IMR-90 (cell line): ENCODE measurements around the gene IL16. TPM values are rescaled to one million over a fixed set of nuclear protein-coding genes. Genes with fewer than 3 reads are reported as not detected.

ENCODE experiments used
- ATAC-seq: fragments of 200-7000 bp; cut with Tn5 transposase; 2 replicates; pipeline ENCODE4 v1.9.1; 2020; ENCODE audit warnings: low read depth, mild to moderate bottlenecking, moderate library complexity
- BruUV-seq: library from RNA; stranded (reverse); fragments of 400-500 nt; replicated peaks from 2 replicates; lab custom pipeline; 2021; lab: Mats Ljungman, UMichigan
- CTCF ChIA-PET: fragments of 300-600 bp; formaldehyde crosslinking; extraction: SDS; loops from one replicate; lab custom pipeline; 2021; ENCODE audit warnings: antibody characterized with exemption; lab: Yijun Ruan, JAX
- POLR2A ChIA-PET: fragments of 300-600 bp; sonication (Branson Sonifier 250); formaldehyde crosslinking; loops from one replicate; lab custom pipeline; 2022; ENCODE audit warnings: antibody characterized with exemption; ENCODE audit not compliant: unreplicated experiment; lab: Charles Lee
- DNase-seq: peaks from one replicate; pipeline ENCODE4 v3.0.0; 2013
- H2AFZ ChIP-seq: replicated peaks from 2 replicates; pipeline ENCODE3; 2013; ENCODE audit warnings: low read length, mild to moderate bottlenecking; ENCODE audit not compliant: poor library complexity
- H2AK5ac ChIP-seq: 2 replicates; pipeline ENCODE4 v1.6.1; 2013; ENCODE audit warnings: low read depth, low read length, inconsistent platforms
- H2AK9ac ChIP-seq: replicated peaks from 2 replicates; pipeline ENCODE3; 2013; ENCODE audit warnings: mild to moderate bottlenecking, low read depth, low read length, moderate library complexity; ENCODE audit not compliant: poor library complexity
- H2BK120ac ChIP-seq: 2 replicates; pipeline ENCODE4 v1.6.1; 2013; ENCODE audit warnings: low read depth, low read length, inconsistent platforms
- H2BK15ac ChIP-seq: 3 replicates; pipeline ENCODE4 v1.6.1; 2013; ENCODE audit warnings: low read depth, low read length, inconsistent platforms
- H2BK20ac ChIP-seq: 2 replicates; pipeline ENCODE4 v1.6.1; 2013; ENCODE audit warnings: low read depth, mild to moderate bottlenecking, inconsistent platforms, low read length, moderate library complexity
- H2BK5ac ChIP-seq: 2 replicates; pipeline ENCODE4 v1.6.1; 2013; ENCODE audit warnings: mild to moderate bottlenecking, low read depth, low read length, inconsistent platforms; ENCODE audit not compliant: poor library complexity, severe bottlenecking
- H3K14ac ChIP-seq: replicated peaks from 2 replicates; pipeline ENCODE4 v1.6.1; 2013; ENCODE audit warnings: low read depth, low read length, inconsistent platforms
- H3K18ac ChIP-seq: 2 replicates; pipeline ENCODE4 v1.6.1; 2013; ENCODE audit warnings: low read depth, low read length, control low read depth
- H3K23ac ChIP-seq: 2 replicates; pipeline ENCODE4 v1.6.1; 2013; ENCODE audit warnings: low read depth, low read length, inconsistent platforms
- H3K27ac ChIP-seq: 2 replicates; pipeline ENCODE4 v1.5.1; 2013; ENCODE audit warnings: mild to moderate bottlenecking, control low read depth, low read length; ENCODE audit not compliant: insufficient read depth
- H3K27me3 ChIP-seq: 2 replicates; pipeline ENCODE4 v1.6.1; 2013; ENCODE audit warnings: low read length; ENCODE audit not compliant: control insufficient read depth, insufficient read depth
- H3K36me3 ChIP-seq: 2 replicates; pipeline ENCODE4 v1.6.1; 2013; ENCODE audit warnings: low read length, mixed read lengths; ENCODE audit not compliant: control insufficient read depth, insufficient read depth
- H3K4ac ChIP-seq: 2 replicates; pipeline ENCODE4 v1.6.1; 2013; ENCODE audit warnings: low read depth, low read length, inconsistent platforms
- H3K4me1 ChIP-seq: 2 replicates; pipeline ENCODE4 v1.6.1; 2013; ENCODE audit warnings: low read length, mixed read lengths; ENCODE audit not compliant: control insufficient read depth, insufficient read depth
- H3K4me2 ChIP-seq: 2 replicates; pipeline ENCODE4 v1.6.1; 2013; ENCODE audit warnings: low read depth, mild to moderate bottlenecking, control low read depth, low read length, moderate library complexity
- H3K4me3 ChIP-seq: 2 replicates; pipeline ENCODE4 v1.5.1; 2013; ENCODE audit warnings: low read depth, mild to moderate bottlenecking, control low read depth, low read length, moderate library complexity; ENCODE audit not compliant: insufficient read depth
- H3K56ac ChIP-seq: 2 replicates; pipeline ENCODE4 v1.6.1; 2013; ENCODE audit warnings: low read length, inconsistent platforms; ENCODE audit not compliant: insufficient read depth; ENCODE audit errors: extremely low read depth
- H3K79me1 ChIP-seq, 2 experiments: 2 replicates each; pipeline ENCODE4 v1.6.1; 2013; ENCODE audit warnings: low read length in 2 of 2, inconsistent platforms in 1 of 2, low read depth in 1 of 2
- H3K9ac ChIP-seq: 2 replicates; pipeline ENCODE4 v1.6.1; 2013; ENCODE audit warnings: low read depth, low read length, control low read depth
- H3K9me1 ChIP-seq: 2 replicates; pipeline ENCODE4 v1.6.1; 2013; ENCODE audit warnings: low read length, inconsistent platforms; ENCODE audit not compliant: insufficient read depth
- H3K9me3 ChIP-seq: 2 replicates; pipeline ENCODE4 v1.6.1; 2013; ENCODE audit warnings: low read length; ENCODE audit not compliant: control insufficient read depth, insufficient read depth
- H4K20me1 ChIP-seq: 2 replicates; pipeline ENCODE4 v1.6.1; 2013; ENCODE audit warnings: low read length, inconsistent platforms; ENCODE audit not compliant: insufficient read depth
- H4K5ac ChIP-seq: 2 replicates; pipeline ENCODE4 v1.6.1; 2013; ENCODE audit warnings: mild to moderate bottlenecking, low read depth, low read length, control low read depth
- H4K8ac ChIP-seq, 2 experiments: 2 replicates each; pipeline ENCODE4 v1.6.1; 2013; ENCODE audit warnings: low read depth in 2 of 2, low read length in 2 of 2, control low read depth in 1 of 2, inconsistent platforms in 1 of 2
- H4K91ac ChIP-seq: 2 replicates; pipeline ENCODE4 v1.6.1; 2013; ENCODE audit warnings: low read depth, low read length, inconsistent platforms; ENCODE audit not compliant: insufficient read depth
- CEBPB ChIP-seq: IDR thresholded peaks from 2 replicates; pipeline ENCODE4 v1.6.1; 2012; ENCODE audit warnings: low read depth, low read length, improper control_type of control experiment
- FOS ChIP-seq: fragments of 150-350 bp; IDR thresholded peaks from 2 replicates; pipeline ENCODE4 v1.6.1; 2016; ENCODE audit warnings: low read depth, low read length
- WGBS, 2 experiments: methylation state at CpG; one replicate each; pipeline versions ENCODE4 v1.1.5 to v1.1.7; 2013; ENCODE audit warnings: missing lambda C conversion rate in 2 of 2; ENCODE audit not compliant: insufficient read length in 1 of 2; ENCODE audit errors: extremely low coverage in 2 of 2; 5-methylcytosine and 5-hydroxymethylcytosine counted together
- dilution Hi-C: fragments of 300-500 bp; cut with HindIII; formaldehyde crosslinking; loops from one replicate; pipeline ENCODE4 v1.14.3; 2018; ENCODE audit warnings: low sequenced_read_pairs; ENCODE audit not compliant: unreplicated experiment
- in situ Hi-C: fragments of 300-500 bp; cut with MboI; formaldehyde crosslinking; loops from 3 replicates; pipeline ENCODE4 v1.14.3; 2019; ENCODE audit warnings: low sequenced_read_pairs, inconsistent platforms, mixed read lengths
- intact Hi-C: fragments of 100-400 bp; cut with micrococcal nuclease; formaldehyde crosslinking; loops from 2 replicates; pipeline ENCODE4 v1.10.0; 2022
- polyA plus RNA-seq, 3 experiments: library from polyadenylated mRNA; depleted of rRNA; stranded (reverse); fragments of >200 nt; gene quantifications; 2 replicates each; pipeline ENCODE4 v1.2.3, GENCODE V29; 2012; ENCODE audit warnings: low replicate concordance in 1 of 3
- total RNA-seq: library from RNA; depleted of rRNA; stranded (reverse); fragments of >200 nt; gene quantifications from 2 replicates; pipeline ENCODE4 v1.2.3, GENCODE V29; 2012

Gene IL16
- total and polyA plus RNA-seq, 2 of the 4 experiments (the other 2 are of a cell fraction): 0.18 to 0.27 TPM

DNA sequence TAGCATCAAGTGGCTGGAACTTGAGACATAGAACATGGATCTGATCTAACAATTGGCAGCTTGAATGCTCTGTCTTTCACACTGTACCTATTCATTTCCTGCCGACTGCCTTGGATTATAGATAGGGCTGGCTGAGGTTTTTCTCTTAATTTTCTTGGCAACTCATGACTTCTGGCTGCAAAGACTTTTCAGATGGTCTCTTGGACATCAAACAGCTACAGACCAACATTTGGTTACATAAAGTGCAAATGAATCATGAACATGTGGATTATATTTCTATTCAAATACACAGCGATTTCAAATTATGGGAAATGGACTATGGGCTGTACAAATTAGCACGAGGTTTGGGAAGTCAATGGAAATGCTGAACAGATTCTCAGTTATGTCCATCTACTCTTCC, 26.2 kb upstream of the IL16 start:
- no peak overlapping the region for H2AFZ ChIP-seq
- no peak for TF ChIP-seq FOS
- TF ChIP-seq CEBPB: no peak
- ATAC-seq (no peak), DNase-seq (no peak)
- no peak overlapping the region for H2BK5ac ChIP-seq
- no peaks in the 10 kb centered on the region for H3K27me3 ChIP-seq
- H3K4me3 ChIP-seq: no peak overlapping the region
- no peak overlapping the region for H2BK20ac ChIP-seq
- no peak overlapping the region for H2BK15ac ChIP-seq
- H3K18ac ChIP-seq: no peak overlapping the region
- no peaks in the 10 kb centered on the region for H3K9me3 ChIP-seq
- no peak overlapping the region for H3K56ac ChIP-seq
- no peak overlapping the region for H4K91ac ChIP-seq
- no peak overlapping the region for H4K8ac ChIP-seq
- H3K9me1 ChIP-seq: 0 out of 2 replicates have a peak, but pooled peaks cover 7% of the 10 kb centered on the region
- H3K4me2 ChIP-seq: no peak overlapping the region
- no peak overlapping the region for H3K27ac ChIP-seq
- H2BK120ac ChIP-seq: 0 out of 2 replicates have a peak overlapping the region, but pooled peaks have one; percentile 32
- H4K20me1 ChIP-seq: no peaks in the 10 kb centered on the region
- no peak overlapping the region for H2AK9ac ChIP-seq
- H3K14ac ChIP-seq: no peak overlapping the region
- ChIA-PET POLR2A (no interaction called here), CTCF (interaction anchor here (0.6 to 3.4 kb wide), 4 partner anchors 12 to 96 kb away, joined by 3 to 13 read pairs (median 4); no protein-coding TSS in a partner anchor)
- dilution Hi-C loops: no loop called here
- H3K23ac ChIP-seq: no peak overlapping the region
- BruUV-seq: no TSS peak
- no peak overlapping the region for H2AK5ac ChIP-seq
- no peaks in the 10 kb centered on the region for H3K79me1 ChIP-seq
- H3K4ac ChIP-seq: no peak overlapping the region
- H3K4me1 ChIP-seq: peaks cover 5% of the 10 kb centered on the region
- intact Hi-C loops: no loop called here
- in situ Hi-C loops: no loop called here
- H4K5ac ChIP-seq: no peak overlapping the region
- no peak overlapping the region for H3K9ac ChIP-seq
- no CpG with 5 or more reads among the region's 3 CpGs for WGBS, 2 experiments
- H3K36me3 ChIP-seq: no peaks in the 10 kb centered on the region
